Stimulated activated CD8-positive, alpha-beta memory T cell treated with anti-CD3 and anti-CD28 coated beads, Interleukin-4, amount 100 ng/mL, for 48 hours (primary cell): ENCODE results near the gene ANKRD55.
A peak's percentile ranks its signal among the peaks of the same experiment; 100 is the strongest.
"Not testable (repeated sequence)": the region's sequence is repeated elsewhere in the genome, so short reads cannot be mapped to it uniquely, and the experiment has no call there.

Experiments
- DNase-seq: peaks from one replicate; pipeline ENCODE4 v3.0.0-alpha.2; 2020

The ANKRD55 gene

DNA sequence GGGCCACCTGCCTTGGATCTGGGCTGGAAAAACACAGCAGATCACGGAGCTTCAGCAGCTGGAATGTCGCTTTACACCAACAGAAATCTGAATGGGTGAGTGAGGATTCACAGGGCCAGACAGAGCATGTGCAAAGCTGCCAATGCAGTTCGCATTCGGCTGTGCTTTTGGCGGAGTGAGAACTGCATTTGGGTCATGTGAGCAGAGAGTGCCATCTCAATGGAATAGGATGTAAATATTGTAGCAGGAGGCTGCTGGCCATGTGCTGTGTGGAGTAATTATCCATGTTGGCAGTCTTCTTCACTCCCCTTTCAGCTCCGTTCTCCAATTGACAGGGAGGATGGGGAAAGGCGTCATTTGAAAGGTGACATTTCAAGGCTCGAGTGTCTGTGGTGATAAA, at the start of gene ANKRD55:
Gene ANKRD55, minus strand, starts transcription at position 101 of the 400 bp plus-strand sequence. CDS start 417 bp downstream, outside the sequence.
- no peak for DNase-seq

DNA sequence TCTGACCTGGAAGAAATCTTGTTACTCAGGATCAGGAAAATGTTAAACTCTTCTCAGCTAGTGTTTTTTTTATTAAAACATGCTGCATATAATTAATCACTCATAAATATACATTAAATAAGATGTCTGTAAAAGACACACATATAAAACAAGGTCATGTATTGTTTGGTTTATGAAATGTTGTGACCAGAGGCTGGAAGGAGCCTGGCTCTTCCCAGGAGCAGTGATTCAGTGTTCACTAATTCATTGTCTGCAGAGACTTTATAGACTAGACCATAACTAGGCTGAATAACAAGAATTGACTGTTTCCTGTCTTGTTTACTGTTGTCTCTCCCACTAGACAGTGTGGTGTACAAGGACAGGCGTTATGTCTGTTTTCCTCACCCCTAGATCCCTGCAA, 49.1 kb upstream of the ANKRD55 start:
- no peak for DNase-seq

DNA sequence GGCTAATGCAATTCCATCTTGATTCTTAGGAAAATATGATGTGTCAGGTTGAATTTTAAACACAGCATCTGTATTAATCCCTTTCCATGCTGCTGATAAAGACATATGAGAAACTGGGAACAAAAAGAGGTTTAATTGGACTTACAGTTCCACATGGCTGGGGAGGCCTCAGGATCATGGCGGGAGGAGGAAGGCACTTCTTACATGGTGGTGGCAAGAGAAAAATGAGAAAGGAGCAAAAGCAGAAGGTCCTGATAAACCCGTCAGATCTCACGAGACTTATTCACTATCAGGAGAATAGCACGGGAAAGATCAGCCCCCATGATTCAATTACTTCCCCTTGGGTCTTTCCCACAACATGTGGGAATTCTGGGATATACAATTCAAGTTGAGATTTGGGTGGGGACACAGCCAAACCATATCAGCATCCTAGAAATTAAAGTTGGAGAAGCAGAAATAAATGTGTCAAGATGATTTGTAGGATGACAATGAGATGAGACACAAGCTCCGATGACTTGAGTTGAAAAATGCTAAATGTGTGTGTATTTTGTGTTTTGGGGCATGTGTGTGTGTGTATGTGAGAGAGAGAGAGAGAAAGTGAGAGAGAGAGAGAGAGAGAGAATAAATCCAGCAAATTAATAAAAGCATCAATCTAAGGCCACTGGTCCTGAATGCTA, 48.5 kb upstream of the ANKRD55 start:
- no peak for DNase-seq

DNA sequence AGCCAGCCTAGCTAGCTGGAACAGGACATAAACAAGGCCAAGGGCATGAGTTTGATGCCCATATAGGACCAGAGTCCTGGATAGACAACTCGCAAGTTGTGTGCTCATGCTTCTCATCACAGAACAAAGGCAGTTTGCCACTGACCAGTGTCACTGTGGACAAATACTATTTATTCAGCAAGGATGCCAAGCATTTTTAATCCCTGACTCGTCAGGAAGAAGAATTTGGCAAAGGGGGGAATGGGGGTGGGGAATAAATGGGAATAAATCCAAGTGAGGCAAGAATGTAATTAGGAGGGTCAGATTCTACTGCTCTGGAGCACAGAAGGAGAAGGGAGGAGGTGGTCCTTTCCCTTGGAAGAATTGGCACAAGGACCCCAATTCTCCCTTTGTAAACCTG, 46.8 kb upstream of the ANKRD55 start:
- no peak for DNase-seq

DNA sequence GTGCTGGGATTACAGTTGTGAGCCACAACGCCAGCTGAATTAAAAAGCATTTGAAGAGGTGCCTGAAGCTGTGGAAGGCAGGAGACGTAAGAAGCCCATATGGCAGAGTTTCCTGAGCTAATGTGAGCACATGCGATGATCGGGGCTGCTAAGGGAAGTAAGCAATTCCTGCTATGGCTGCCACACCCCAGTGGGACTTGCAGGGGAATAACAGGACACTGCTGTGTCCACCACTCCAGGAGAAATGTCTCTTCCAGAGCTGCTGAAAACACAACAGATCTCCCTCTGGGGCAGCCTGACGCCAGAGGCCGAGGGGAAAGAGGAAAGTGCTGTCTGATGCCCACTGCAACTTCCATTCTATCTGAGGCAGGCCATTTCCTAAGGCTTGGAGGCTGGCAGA, 46.2 kb upstream of the ANKRD55 start:
- no peak for DNase-seq

DNA sequence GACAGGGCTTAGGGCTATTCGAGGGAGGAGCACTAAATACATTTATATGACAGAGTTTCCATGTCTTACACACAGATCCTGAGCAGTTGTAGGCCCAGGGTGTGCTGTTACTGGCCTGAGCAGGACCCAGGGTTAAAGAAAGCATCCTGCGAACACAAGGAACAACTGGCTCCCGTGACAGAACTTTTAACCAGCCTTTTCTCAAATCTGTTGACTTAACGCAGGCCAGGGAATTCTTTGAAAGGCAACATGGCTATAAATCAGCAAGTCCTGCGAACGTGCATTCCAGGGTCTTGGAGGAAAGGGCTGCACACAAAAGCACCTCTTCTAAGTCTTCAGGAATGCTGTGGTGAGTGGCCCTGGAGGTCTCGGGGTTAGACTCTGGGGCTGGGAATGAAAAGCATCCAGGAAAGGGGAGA, 45.2 kb upstream of the ANKRD55 start:
- no peak for DNase-seq

DNA sequence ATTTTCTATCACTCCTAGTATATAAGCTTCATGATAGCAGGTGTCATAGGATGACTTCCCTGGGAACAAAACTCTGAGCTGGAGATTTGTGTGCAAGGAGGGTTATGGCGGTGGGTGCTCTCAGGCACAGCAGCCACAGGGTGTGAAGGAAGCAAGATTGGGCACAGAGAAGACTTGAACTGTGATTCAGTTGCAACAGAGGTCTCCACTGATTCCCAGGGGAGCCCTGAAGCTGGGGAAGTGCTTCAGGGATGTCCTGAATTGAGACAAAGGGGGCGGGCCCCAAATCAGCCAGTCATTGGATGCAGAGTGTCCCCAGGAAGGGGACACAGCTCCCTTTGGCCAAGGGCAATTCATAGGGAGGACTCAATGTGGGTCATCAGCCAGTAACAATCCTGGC, 44.4 kb upstream of the ANKRD55 start:
- no peak for DNase-seq

DNA sequence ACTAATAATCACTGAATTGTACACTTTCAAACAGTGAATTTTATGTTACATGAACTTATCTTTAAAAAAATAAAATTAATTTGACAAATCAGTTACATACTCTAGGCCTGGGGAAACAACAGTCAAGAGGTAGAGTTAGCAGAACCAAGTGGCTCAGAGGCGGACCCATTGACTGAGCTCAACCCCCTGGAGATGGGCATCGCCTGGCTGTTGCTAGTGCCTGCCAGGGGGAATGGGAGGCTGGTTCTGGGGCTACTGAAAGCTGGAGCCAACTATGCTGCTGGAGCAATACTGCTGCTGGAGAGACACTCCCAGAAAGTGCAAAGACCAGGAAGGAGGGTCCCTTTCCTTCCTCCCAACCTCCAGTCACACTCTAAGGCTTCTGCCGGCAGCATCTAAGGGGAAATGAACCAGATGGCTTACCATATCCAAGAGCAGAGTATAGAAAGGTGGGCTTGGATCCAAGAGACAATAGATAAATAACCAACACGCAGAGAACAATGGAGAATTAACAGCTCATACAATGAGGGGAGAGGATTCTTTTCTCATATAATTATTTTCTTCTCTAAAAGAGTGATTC, 40.3 kb upstream of the ANKRD55 start:
- DNase-seq = no peak

DNA sequence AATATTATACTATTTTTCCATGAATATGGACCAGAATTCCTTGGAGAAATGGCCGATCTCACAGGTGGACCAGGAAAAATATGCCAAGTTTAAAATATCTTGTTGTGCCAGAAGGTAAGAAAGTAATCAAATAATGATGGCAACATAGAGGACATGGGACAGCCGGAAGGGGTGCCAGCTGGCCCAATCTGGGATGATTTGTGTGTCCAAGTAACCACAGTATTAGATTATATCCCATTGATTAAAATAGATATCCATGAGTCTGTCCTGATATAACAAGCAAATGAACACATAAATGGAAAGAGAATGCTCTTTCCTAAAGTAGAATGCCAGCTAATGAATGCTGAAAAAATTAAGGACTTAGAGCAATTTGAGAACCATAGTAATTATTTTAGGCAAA, 39.6 kb upstream of the ANKRD55 start:
- no peak for DNase-seq

DNA sequence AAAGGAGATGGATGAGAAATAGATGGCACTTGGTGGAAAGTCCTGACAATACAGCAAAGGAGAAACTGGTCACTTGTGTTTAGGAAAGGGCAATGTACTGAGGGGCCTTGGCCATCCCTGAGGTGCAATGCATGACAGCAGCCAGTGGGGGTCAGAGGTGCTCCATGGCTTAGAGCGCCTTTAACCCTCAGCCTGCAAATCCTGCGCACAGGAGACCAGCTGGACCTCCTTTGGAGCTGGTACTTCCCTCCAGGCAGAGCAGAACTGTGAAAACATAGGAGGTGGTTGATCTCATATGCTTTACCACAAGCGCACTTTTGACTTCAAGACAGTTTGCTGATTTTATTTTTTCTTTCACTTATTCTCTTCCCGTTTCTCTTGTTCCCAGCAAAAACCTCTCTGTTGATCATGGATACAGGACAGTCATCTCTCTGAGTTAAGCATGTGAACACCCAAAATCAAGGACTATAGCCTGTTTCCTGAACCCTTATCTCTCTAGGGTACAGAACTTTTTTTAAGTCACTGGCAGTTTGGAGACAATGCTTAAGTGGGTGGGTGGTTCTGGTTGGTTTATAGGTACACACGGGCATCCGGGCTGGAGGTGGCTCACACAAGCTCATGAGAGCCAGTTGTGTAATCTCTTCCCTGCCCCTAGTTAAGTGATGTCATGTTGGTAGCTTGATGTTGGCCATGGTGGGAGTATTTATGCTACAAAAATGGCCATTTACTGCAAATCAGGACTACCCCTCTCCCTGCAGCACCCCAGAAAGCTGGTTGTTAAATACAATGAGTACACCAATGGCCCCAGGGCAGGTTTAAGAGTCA, 37.6 kb upstream of the ANKRD55 start:
- peak; percentile 87 for DNase-seq

DNA sequence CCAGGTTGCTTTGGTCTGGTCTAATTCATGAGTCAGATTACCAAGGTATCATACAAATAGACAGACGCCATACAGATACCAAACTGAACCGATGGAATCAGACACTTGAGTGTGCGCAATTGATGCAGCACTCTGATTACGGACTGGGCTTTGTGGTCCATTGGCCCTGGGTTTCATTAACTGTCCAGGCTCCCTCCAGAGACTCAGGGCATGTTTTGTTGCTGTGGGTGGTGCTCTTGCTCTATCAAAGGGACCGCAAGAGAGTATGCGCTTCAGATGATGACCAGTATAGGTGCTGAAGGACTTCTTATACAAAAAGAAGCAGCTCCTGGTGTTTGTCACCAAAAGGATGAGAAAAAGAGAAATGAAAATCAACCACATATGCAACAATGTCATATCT, 36.9 kb upstream of the ANKRD55 start:
- no peak for DNase-seq

DNA sequence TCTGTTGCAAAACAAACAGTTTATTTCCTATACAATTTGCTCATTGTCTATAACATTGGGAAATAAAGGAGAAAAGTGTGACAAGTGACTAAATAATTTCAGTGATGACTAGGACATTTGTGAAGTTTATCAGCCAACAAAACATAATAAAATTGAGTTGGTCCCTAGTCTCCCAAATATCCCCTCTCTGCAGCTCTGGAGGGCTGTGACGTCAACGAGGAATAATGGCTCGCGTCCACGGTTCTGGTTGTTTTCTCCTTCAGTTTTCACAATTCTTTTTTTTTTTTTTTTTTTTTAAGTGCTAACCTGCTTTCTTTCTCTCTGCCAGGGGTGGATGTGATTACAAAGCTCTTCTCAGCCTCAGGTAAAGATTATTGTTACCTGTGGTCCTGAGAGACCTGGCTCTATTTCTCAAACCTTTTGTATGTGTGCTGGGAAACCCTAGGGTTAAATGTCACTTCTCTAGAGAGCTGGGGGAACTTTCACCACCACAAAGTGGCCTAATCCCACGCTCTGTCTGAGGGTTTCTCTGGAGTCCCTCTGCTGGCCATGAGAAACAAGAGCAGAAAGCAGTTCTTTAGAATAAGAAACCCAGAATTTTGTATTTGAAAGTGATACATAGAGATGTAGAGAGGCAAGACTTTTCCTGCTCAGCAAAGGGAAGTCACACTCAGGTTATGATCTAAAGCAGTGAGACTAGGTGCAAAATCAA, 36.2 kb upstream of the ANKRD55 start:
- DNase-seq = no peak

DNA sequence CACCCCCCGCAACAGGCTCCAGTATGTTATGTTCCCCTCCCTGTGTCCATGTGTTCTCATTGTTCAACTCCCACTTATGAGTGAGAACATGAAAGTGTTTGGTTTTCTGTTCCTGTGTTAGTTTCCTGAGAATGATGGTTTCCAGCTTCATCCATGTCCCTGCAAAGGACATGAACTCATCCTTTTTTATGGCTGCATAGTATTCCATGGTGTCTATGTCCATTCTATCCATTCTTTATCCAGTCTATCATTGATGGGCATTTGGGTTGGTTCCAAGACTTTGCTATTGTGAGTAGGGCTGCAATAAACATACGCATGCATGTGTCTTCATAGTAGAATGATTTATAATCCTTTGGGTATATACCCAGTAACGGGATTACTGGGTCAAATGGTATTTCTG, 35.6 kb upstream of the ANKRD55 start:
- DNase-seq = not testable (repeated sequence)

DNA sequence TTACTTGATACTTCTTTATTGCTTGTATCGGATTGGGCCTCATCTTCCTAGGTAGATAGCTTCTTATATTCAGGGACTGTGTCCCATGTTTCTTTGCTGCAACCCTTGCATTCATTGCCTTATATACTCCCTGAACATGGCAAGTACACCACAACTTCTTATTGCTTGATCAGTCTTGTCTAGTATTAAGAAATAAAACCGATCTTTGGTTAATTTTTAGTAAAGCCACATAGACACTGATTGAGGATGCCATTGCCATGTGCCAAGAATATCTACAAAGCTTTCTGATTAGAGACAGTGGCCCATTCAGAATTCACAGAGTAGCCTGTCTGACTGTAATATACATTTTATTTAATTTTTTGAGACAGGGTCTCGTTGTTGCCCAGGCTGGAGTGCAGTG, 34.7 kb upstream of the ANKRD55 start:
- DNase-seq = no peak

DNA sequence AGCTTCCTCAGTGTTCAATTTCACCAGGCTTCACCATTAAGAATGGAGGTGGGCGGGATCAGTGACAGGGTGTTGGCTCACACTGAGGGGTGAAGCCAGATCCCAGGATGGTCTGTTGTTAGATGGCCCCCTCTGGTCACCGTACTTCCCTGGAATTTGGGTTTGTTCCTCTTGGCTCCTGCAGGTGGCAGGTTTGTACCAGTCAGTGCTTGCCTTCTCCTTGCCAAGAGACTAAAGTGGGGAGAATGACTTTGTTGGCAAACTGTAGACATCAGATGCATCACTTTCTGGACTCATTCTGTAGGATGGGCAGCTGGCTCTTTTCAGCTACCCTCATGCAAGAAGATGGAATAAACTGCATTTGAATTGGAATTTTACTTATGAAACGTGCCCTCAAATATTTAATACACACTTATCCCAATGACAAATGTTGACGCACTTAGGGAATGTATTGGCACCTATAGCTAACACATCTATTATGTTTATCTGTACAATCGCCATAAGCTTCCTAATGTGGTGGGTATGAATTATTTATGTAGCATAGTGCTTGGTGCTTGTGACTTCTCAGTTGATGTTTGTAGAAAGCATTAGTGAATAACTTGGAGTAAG, 31.4 kb upstream of the ANKRD55 start:
- peak; percentile 34 for DNase-seq

DNA sequence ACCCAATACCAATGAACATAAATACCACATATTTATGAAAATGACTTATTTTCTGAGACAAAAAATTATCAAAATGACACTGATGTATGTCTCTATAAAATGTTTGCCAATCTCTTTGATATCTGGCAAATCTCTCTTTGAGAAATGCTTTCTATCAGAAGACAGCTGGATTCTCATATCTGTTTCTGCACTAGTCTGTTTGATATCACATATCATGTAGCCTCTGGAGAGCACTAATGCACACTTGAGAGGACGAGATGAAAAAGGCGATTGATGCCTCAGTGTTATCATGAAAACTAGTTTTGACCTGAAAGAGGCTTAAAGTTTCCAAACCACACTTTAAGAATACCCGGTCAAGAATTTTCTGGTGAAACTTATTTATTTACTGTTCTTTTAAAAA, 29.1 kb upstream of the ANKRD55 start:
- DNase-seq = no peak

DNA sequence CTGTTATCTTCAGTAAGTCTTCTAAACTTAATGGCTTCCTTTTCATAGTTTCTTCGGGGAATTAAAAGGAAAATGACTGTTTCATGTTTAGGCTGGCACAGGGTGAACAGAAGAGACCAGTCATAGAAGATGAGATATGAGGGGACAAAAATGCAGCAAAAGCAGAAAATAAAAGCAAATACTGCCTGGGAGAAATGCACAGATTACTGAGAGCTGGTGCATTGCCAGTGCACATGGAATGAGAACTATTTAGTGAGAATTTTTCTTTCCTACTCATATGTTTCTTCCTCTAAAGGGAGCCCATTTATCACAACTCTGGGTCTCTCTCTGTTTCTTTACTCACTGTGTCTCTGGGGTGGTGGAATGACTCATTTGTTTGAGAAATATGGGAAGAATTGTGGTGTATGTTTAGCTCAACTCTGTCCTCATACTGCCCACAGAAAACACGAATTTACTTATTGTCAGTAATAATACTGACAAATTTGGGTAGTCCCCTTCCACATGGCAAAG, 25.9 kb upstream of the ANKRD55 start:
- no peak for DNase-seq

DNA sequence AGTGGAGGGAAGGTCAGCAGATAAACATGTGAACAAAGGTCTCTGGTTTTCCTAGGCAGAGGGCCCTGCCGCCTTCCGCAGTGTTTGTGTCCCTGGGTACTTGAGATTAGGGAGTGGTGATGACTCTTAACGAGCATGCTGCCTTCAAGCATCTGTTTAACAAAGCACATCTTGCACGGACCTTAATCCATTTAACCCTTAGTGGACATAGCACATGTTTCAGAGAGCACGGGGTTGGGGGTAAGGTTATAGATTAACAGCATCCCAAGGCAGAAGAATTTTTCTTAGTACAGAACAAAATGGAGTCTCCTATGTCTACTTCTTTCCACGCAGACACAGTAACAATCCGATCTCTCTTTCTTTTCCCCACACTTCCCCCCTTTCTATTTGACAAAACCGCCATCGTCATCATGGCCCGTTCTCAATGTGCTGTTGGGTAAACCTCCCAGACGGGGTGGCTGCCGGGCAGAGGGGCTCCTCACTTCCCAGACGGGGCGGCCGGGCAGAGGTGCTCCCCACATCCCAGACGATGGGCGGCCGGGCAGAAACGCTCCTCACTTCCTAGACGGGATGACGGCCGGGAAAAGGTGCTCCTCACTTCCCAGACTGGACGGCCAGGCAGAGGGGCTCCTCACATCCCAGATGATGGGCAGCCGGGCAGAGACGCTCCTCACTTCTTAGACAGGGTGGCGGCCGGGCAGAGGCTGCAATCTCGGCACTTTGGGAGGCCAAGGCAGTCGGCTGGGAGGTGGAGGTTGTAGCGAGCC, 24.8 kb upstream of the ANKRD55 start:
- DNase-seq = not testable (repeated sequence)

DNA sequence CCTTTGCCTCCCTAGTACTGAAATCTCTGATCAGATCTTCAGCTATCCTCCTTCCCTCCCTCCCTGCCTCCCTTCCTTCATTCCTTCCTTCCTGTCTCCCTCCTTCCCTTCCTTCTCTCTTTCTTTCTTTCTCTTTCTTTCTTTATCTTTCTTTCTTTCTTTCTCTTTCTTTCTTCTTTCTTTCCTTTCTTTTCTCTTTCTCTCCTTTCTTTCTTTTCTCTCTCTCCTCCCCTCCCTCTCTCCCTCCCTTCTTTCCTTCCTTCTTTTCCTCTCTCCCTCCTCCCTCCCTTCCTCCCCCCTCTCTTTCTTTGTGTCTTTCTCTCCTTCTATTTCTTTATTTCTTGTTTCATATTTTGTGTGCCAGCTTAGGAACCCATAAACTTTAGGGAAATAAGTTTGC, 23.9 kb upstream of the ANKRD55 start:
- no peak for DNase-seq

DNA sequence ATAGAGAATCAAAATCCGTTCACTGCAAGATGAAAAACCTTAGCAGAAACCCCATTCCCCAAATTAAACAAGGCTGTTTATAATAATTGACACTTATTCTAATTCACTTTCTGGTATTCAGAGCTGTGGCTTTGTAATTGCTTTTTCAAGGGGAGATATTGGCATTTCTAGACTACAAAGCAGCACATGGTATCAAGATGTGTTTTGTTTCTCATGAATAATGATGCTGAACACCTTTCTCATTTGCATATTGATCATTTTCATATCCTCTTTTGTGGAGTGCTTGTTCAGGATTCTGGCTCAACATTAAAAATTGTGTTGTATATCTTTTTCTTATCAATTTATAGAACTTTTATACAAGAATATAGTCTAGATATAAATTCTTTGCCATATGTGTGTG, 22.4 kb upstream of the ANKRD55 start:
- no peak for DNase-seq

DNA sequence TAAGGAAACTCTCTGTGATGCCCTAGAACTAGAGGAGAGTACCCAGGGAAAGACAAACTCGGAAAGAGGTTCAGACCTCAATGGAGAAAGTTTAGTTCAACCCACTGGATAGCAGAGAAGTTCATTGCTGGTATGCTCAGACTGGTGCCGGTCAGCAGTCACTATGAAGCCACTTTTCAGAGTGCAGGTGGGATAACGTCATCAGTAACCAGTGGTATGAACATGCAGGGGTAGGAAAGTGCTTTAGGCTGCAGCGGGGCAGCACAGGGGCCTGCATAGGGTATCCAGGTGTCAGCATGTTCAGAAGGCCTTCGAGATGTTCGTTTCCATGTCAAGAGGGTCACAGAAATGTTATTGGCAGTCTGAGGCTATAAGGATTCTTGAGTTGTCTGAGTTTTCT, 20.8 kb upstream of the ANKRD55 start:
- DNase-seq = no peak

DNA sequence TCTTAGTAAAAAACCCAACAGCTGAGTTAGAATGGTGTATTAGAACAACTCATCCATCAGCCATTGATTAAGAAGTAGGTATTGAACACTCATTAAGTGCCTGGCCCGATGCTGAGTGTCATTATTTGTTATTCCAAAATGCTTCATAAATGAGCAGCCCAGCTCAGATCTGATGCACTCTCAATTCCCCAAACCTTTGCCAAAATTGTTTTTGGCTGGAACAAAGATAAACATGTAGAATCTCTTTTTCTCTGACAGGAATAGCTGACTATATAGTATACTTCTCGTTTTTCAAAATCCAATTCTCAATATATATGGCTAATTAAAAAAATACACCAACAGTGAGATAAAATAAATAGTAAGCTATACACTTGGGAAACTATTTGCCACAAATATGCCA, 20.0 kb upstream of the ANKRD55 start:
- DNase-seq = no peak
